A673 (cell line): Measurements from ENCODE around the gene BMPR1B.

Experiments
- CTCF ChIP-seq: fragments of 300-800, 200-600 bp; sonication (generic); conservative IDR thresholded peaks from 2 replicates; pipeline ENCODE4 v1.5.1; 2017; ENCODE audit warnings: low read depth, mild to moderate bottlenecking, antibody characterized with exemption, low read length, moderate library complexity, mixed read lengths
- EZH2 ChIP-seq: fragments of 200-600 bp; sonication (generic); IDR thresholded peaks from 2 replicates; pipeline ENCODE4 v1.6.1; 2017; ENCODE audit warnings: borderline replicate concordance, low read depth, mild to moderate bottlenecking, mixed read lengths, antibody characterized with exemption, low read length; ENCODE audit not compliant: poor library complexity, severe bottlenecking

GRCh38 chr4:94798808-94799207, 41.1 kb downstream of the BMPR1B start:
- no peak for TF ChIP-seq CTCF
- no peak for TF ChIP-seq EZH2
